ENCODE results near the gene HMCN1.

HMCN1 gene

DNA sequence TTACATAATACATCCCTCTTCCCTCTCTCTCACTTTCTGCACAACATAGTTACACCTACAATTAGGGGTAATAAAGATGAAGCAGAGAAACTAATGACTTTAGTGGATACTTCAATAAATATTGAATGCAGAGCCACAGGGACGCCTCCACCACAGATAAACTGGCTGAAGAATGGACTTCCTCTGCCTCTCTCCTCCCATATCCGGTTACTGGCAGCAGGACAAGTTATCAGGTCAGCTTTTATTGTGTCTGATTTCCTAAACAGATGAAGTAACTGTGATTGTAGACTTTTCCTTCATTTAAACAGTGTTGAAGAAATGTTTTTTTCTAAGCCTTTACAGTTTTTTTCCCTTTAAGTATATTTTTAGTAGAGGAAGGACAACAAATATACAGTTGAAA lies 359.2 kb downstream of the HMCN1 start:
- DNase-seq (ENCODE audit: low spot score), result no peak

DNA sequence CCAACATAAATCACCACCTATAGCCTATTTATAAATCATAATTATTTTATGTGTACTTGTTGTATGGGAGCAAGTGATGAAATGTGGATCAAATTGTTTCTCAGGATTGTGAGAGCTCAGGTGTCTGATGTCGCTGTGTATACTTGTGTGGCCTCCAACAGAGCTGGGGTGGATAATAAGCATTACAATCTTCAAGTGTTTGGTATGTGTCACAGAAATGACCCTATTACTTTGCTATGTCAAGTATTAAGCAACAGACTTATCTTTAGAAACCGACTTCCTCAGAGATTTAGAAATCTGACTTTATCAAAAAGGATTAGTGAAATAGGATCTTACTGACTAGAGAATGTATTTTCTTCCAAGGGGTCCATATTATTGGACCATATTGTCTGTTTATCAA lies 360.0 kb downstream of the HMCN1 start:
- DNase-seq (ENCODE audit: low spot score), result no peak

DNA sequence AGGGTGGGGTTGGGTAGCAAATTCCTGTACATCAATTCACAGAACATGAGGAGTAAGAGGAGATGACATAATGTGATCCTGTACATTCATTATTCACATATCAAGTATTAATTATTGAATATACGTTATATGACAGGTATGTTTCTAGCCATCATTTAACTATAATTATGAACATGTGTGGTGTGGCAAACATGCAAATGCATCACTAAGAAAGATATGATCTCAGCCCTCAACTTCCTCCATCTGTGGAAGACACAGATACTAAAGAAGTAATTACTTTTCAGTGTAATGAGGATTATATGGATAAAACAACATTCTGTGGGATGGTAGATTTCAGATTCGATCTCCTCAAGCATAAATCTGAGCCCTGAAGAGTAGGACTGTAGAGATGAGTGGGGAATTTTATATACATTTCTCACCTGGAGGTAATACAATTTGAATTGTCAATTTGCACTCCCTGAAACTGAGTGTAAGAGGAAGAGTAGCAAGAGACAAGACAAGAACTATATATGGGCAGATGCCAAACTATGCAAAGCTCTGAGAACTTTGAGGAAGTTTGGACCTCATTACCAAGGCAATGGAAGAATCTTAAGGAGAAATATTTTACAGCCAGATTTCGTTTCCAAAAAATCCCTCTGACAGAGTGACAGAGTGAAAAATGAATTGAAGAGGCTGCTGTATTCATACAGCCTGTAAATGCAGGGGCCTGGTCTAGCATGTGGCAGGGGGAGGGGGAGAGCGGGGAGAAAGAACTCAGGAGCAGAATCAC lies 365.3 kb downstream of the HMCN1 start:
- DNase-seq (ENCODE audit: low spot score), result no peak

DNA sequence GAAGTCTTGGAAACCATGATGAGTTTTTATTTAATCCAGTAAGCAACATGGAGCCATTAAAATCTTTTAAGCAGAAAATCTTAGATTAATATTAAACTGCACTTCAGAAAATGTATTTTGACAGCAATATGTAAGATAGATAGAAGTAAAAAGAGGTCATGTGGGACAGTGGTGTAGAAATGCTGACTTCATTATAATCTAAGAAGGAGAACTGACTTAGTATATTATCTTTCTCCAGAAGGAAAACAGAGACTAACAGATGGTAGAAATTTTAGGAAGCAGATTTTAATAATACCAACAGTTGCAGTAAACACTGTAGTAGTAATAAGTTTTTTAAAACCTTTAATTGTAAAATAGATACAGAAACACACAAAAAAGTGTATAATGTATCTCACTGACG lies 367.9 kb downstream of the HMCN1 start:
- no peak for DNase-seq (ENCODE audit: low spot score)

DNA sequence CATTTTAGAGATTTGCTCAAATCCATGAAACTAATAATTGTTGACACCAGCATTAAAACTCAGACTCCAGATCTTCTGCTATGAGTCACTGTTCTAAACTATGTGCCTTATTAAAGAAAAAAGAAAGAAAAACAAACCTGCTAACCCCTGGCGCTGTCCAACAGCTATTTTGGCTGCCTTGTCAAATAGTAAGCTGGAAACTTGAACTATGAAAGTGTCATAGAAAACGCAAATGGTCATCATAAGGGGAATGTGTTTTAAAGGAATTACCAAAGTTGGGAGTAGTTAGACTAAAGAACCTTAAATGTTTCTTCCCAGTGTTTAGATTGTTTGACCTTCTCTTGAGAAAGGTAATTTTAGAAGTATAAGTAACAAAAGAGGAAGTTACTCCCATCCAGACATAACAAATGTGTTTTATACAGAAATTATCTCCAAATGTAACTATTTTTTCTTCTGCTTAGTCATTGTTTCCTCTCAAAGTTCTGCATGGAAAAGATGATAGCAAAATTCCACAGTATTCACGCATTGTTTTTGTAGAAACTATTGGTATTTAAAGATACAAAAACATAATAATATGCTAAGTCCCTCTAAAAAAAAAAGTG lies 368.5 kb downstream of the HMCN1 start:
- DNase-seq (ENCODE audit: low spot score), result no peak

DNA sequence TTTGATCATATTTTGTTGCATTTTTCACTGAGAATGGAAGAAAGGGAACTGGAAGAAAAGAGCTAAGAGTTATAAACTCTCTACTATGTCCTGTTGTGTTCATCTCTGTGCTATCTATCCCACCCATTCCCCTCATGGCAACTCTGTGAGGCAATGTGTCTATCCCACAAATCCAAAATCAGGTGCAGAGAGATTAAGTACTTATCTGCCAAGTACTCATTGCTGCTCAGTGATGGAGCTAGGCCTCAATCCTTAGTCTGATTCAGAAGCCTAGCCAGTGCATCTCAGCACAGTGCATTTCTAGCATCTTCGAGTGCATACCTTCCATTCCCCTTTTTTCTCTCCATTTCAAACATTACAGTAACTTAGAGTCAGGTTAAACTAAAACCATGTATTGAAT lies 370.3 kb downstream of the HMCN1 start:
- DNase-seq (ENCODE audit: low spot score), result no peak

DNA sequence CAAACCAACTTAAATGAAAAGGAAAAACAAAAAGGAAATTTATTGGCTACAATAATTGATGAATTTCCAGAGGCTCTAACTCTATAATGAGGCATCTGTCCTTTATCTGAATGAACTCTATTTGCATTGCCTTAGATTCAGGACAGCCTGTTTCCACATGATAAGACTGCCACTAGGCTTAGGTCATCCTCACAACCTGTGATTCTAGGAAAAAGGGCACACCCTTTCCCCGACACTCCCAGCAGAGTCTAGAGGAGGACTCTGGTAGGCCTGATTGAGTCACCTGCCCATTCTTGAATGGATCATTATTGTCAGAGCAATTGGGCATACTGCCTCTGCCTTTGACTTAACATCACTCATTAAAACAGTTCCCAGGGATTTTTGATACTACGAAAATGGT lies 378.1 kb downstream of the HMCN1 start:
- no peak for DNase-seq (ENCODE audit: low spot score)

DNA sequence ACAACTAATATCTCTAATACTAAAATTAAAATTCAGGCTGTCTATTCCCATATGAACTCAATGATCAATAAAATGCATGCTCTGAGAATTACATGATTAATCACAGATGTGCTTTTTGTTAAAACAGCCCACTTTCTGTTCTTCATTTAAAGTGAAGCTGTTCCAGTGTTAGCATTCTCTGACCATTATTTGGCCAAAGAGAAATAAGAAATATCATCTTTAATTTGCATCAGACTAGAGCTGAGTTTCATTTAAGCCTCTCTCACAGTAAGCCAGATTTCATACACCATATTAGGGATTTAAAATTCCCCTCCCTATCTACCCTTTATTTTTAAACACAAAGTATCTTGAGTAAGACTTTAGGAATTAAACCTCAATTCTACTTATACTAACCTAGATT lies 379.3 kb downstream of the HMCN1 start:
- DNase-seq (ENCODE audit: low spot score), result no peak

DNA sequence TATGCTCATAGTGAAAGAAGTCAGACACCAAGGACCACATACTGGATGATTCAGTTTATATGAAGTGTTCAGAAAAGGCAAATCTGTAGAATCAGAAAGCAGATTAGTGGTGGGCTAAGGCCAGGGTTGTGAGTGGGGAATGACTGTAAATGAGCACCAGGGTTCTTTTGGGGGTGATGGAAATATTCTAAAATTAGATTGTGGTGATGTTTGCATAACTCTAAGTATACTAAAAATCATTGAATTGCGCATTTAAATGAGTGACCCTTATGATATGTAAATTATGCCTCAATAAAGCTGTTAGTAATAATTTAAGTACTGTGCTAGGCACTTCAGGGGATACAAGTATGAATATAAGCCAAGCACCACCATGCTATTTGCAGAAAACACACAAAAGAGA lies 384.5 kb downstream of the HMCN1 start:
- no peak for DNase-seq (ENCODE audit: low spot score)

DNA sequence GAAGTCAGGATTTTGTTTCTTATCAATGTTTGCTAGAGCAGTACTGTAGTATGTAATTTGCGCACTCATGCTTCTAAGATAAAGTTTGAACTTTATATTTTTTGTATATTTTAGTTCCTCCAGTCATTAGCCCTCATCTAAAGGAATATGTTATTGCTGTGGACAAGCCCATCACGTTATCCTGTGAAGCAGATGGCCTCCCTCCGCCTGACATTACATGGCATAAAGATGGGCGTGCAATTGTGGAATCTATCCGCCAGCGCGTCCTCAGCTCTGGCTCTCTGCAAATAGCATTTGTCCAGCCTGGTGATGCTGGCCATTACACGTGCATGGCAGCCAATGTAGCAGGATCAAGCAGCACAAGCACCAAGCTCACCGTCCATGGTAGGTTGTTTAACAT lies 388.6 kb downstream of the HMCN1 start:
- no peak for DNase-seq (ENCODE audit: low spot score)

DNA sequence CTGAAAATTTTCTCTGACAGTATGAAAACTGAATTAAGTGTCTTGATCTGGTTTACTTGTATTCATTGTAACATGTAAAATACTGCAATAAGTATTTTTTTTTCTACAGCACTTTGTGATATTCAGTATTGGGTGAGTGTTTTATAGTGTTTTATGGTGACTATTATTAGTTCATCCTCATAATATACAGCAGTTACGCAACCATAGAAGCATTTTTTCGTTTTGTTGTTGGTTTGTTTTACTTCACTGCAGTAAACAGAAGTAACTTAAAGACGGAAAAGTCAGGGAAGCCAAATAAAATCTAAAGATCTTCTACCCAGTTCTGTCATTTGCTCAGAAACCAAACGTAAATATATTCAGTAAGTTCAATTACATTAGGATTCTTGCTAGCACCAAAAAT lies 390.8 kb downstream of the HMCN1 start:
- no peak for DNase-seq (ENCODE audit: low spot score)

DNA sequence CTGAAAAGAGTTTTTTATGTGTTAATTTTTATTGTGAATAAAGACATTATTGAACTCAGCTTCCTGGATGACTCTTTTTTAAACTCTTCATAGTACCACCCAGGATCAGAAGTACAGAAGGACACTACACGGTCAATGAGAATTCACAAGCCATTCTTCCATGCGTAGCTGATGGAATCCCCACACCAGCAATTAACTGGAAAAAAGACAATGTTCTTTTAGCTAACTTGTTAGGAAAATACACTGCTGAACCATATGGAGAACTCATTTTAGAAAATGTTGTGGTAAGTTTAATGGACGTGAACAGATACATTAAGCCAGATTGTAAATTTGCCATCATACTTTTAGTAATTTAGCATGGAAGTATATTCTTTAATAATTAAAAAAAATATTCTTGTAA lies 391.3 kb downstream of the HMCN1 start:
- no peak for DNase-seq (ENCODE audit: low spot score)

DNA sequence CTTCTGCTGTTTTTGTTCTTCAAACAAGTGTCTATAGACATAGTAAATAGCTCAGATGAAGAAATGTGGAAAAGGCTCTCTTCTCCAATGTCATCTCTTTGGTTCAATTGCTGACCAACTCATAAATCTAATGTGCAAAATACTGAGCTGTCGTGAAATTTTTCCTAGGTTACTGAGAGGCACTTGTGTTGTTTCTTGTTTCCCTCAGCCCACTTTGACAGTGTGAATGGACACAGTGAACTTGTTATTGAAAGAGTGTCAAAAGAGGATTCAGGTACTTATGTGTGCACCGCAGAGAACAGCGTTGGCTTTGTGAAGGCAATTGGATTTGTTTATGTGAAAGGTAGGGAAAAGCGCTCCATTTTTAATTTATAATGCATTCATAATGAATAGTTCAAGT lies 395.6 kb downstream of the HMCN1 start:
- no peak for DNase-seq (ENCODE audit: low spot score)

DNA sequence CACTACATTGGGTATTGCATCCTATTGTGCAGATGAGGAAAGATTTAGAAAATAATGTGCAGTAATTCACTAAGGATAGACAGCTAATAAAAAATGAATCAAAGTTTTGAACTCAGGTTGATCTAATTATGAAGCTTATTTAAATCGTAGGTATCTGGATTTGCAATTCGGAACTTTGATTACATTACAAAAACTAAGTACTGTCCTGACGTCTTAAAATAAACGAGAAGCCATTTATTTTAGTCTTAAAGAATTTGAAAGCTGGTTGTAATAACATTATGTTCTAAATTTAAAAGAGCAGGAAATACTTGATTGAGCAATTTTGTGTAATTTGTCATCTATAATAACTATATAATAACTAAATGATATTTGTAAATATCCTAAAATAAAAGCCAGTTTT lies 404.9 kb downstream of the HMCN1 start:
- DNase-seq (ENCODE audit: low spot score), result no peak

DNA sequence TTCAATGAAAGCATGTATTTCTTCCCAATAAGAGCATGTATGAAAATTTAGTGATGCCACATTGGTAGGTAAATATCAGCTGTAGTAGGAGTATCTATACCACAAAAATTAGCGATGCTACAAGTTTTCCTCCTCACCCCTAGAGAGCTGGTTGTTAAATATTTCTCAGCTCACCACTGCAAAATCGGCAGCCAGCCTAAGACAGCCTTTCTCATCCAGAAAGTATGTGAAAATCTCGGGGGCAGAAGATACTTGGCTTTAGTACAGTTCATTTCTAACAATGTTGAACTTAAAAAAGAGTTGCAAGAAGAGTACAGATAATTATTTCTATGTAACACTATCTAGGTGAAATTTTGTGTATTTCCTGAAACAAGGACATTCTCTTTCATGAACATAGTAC lies 405.5 kb downstream of the HMCN1 start:
- DNase-seq (ENCODE audit: low spot score), result no peak

DNA sequence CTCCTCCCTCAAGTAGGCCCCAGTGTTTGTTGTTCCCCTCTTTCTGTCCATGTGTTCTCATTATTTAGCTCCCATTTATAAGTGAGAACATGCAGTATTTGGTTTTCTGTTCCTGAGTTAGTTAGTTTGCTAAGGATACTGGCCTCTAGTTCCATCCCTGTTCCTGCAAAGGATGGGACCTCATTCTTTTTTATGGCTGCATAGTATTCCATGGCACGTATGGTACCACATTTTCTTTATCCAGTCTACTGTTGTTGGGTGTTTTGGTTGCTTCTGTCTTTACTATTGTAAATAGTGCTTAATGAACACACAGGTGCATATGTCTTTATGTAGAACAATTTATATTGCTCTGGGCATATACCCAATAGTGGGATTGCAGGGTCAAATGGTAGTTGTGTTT lies 408.0 kb downstream of the HMCN1 start:
- DNase-seq (ENCODE audit: low spot score), result no peak

DNA sequence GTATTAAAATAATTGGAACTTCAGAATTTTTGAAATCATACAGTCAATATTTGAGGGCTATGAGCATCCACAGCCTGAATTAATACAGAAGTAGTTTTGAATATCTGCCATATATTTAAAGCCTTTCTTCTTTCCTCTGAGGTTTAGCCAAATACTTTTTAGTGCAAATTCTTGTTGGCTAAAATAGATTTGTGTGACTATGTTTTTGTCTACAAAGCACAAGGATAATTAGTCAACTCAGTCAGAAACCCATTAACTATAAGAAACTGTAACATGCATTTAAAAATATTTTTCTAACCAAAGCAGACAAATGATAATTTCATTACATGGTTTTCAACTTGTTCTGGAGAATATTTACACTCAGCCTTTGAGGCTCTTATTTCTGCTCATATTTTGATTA lies 408.7 kb downstream of the HMCN1 start:
- DNase-seq (ENCODE audit: low spot score), result no peak

DNA sequence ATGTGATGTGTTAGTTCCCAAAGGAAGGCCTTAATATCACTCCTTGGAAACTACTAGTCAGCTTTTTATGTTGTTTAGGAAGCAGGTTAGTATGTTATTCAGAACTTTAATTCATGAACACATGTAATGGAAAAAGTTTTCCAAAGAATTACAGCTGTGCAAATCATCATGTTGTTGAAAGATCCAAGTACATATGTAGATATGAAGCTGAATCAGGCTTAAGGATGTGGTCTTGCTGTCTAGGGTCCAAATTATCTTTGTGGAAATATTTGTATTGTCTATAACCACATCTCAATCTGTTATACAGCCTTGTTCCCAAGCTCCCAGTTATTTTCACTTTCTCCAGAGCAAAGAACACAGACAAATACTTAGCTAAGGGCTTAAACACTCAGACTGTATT lies 409.3 kb downstream of the HMCN1 start:
- DNase-seq (ENCODE audit: low spot score), result no peak

DNA sequence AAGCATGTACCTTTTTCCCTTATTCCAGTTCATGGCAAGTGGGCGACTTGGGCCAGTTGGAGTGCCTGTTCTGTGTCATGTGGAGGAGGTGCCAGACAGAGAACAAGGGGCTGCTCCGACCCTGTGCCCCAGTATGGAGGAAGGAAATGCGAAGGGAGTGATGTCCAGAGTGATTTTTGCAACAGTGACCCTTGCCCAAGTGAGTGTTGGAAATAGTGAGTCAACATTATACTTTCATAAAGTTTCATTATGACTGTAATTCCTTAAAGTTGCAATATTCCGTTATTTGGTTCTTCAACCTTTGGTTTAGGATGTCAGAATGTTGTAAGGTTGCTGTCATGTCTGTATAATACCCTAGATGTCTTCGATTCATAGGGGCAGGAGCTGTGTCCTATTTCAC lies 410.3 kb downstream of the HMCN1 start:
- DNase-seq (ENCODE audit: low spot score), result no peak

DNA sequence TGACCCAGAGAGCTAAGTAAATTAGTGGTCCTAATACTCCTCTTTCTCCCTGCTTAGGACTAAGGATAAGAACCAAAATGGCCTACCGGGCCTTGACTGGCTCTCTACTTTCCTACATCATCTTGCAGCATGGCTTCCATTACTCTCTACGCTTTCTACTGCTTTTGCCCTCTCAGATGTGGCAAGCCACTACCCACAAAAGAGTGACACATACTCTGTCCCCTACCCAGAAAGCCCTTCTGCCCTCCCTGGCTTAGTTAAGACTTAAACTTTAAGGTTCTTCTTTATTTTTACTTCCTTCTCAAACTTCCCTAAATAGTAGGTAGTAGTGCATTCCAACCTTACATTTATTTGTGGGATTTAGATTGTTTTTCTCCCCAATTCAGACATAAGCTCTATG lies 412.8 kb downstream of the HMCN1 start:
- no peak for DNase-seq (ENCODE audit: low spot score)

DNA sequence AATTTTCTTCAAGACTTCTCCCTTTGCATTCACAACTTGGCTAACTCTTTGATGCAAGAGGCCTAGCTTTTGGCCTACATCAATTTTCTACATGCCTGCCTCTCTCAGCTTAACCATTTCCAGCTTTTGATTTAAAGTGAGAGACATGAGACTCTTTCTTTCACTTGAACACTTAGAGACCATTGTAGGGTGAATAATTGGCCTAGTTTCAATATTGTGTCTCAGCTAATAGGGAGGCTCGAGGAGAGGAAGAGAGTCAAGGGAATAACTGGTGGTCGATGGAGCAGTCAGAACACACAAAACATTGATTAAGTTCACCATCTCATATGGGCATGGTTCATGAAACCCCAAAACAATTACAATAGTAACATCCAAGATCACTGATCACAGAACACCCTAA lies 415.4 kb downstream of the HMCN1 start:
- no peak for DNase-seq (ENCODE audit: low spot score)

DNA sequence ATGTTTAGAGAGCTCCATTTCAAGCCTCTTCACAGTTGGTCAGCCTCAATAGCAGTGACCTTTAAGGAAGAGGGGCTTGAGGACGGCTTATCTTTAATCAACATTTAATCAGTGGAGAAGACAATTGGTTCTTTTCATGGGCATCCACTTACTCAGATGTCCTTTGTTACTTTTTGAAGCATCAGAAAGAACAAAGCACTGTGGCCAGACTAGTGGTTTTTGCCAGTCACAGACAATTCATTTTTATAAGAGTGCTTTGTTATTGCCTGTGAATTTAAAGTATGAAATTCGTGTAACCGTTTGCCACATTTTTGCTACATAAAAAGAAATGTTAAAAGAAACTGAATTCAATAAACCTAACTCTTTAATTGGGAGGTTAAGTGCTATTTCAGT lies 418.0 kb downstream of the HMCN1 start:
- DNase-seq (ENCODE audit: low spot score), result no peak

DNA sequence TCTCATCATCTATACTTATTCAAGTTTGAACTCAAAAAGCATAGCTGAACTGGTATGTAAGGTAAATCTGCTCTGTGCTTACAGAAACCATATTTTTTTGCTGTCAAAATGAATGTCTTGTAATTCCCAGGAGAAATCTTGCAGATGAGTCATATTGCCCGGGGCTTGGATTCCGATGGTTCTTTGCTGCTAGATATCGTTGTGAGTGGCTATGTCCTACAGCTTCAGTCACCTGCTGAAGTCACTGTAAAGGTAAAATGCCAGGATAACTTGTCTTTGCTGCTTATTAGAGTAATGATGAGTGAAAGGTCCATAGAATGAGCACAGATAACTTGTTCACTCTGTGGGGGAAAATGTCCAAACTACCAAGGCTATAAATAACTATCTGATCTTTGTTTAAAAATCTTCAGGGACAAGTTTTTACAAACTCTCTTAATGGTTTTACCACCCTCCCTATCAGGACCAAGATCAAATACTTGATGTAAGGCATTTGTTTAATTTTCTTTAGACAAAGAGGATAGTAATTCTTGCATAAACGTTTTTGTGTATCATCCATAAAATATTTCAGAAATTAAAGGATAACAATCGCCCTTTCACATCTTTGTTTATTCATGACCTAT lies 418.5 kb downstream of the HMCN1 start:
- DNase-seq (ENCODE audit: low spot score), result no peak

DNA sequence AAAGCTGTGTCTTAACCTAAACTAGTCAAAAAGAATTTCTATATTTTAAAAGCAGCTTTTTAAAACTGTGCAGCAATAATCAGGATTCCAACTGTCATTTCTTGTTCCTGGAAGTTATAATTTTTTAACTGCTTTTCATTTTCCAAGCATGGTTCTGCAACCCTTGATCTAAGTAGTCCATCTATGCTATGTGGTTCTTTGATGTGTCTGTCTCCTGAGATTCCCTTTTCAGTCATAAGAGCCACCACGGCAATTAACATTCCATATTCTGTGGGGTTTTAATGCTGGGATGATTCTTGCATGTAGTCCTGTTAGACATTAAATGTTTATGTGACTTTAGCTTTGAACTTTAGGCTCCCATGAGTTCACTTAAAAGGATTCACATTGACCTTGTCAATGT lies 420.5 kb downstream of the HMCN1 start:
- DNase-seq (ENCODE audit: low spot score), result no peak
